CD14-positive monocyte (primary cell): ENCODE results near the gene LSM10. TPM values are rescaled to one million over a fixed set of nuclear protein-coding genes. Genes with fewer than 3 reads are reported as not detected.
A peak's percentile ranks its signal among the peaks of the same experiment; 100 is the strongest.

Source experiments
- DNase-seq, 3 donors: peaks; one replicate each; pipeline ENCODE4 v3.0.0-alpha.2; 2011 to 2022
- H2AFZ ChIP-seq: 2 replicates; pipeline ENCODE4 v1.6.0; 2012; ENCODE audit warnings: mild to moderate bottlenecking, low read depth, low read length, inconsistent platforms; ENCODE audit not compliant: insufficient read depth, poor library complexity, severe bottlenecking
- H3K27ac ChIP-seq, 2 donors: 1 replicate in 1 of 2; 2 replicates in 1 of 2; pipeline ENCODE4 v1.5.1; 2012 to 2013; ENCODE audit warnings: low read length in 2 of 2, control low read depth in 1 of 2, inconsistent platforms in 1 of 2, low read depth in 1 of 2, mild to moderate bottlenecking in 1 of 2
- H3K27me3 ChIP-seq, 2 donors: one replicate each; pipeline versions ENCODE4 v1.6.0 to v1.6.1; 2011 to 2013; ENCODE audit warnings: low read length in 2 of 2; ENCODE audit not compliant: control insufficient read depth in 2 of 2, insufficient read depth in 2 of 2
- H3K36me3 ChIP-seq, 2 donors: replicated peaks in 1 of 2; 1 replicate in 1 of 2; 2 replicates in 1 of 2; pipeline versions ENCODE4 v1.5.1 to v1.6.1; 2012 to 2013; ENCODE audit warnings: low read length in 2 of 2, control low read depth in 1 of 2, inconsistent platforms in 1 of 2, mild to moderate bottlenecking in 1 of 2; ENCODE audit not compliant: insufficient read depth in 2 of 2, control insufficient read depth in 1 of 2
- H3K4me1 ChIP-seq, 2 donors: 1 replicate in 1 of 2; 2 replicates in 1 of 2; pipeline versions ENCODE4 v1.5.1 to v1.6.1; 2012 to 2013; ENCODE audit warnings: low read length in 2 of 2, control low read depth in 1 of 2, inconsistent platforms in 1 of 2, mild to moderate bottlenecking in 1 of 2, moderate library complexity in 1 of 2; ENCODE audit not compliant: insufficient read depth in 2 of 2, control insufficient read depth in 1 of 2
- H3K4me2 ChIP-seq: replicated peaks from 2 replicates; pipeline ENCODE3; 2012; ENCODE audit warnings: low read length, moderate library complexity, mild to moderate bottlenecking; ENCODE audit not compliant: poor library complexity, severe bottlenecking; ENCODE audit errors: extremely low read depth
- H3K4me3 ChIP-seq, 3 experiments: fragments of 200-600 bp in 1 of 3; sonication (generic) in 1 of 3; replicated peaks in 1 of 3; 1 replicate in 2 of 3; 2 replicates in 1 of 3; pipeline ENCODE4 v1.5.1; 2011 to 2013; ENCODE audit warnings: low read length in 3 of 3, mild to moderate bottlenecking in 3 of 3, control low read depth in 2 of 3, low read depth in 2 of 3, inconsistent platforms in 1 of 3, moderate library complexity in 1 of 3
- H3K79me2 ChIP-seq: 2 replicates; pipeline ENCODE4 v1.6.0; 2012; ENCODE audit warnings: mild to moderate bottlenecking, control low read depth, inconsistent platforms, low read length, moderate library complexity; ENCODE audit not compliant: insufficient read depth
- H3K9ac ChIP-seq: 2 replicates; pipeline ENCODE4 v1.6.0; 2017; ENCODE audit warnings: low read length, mild to moderate bottlenecking; ENCODE audit not compliant: insufficient read depth, poor library complexity, severe bottlenecking
- H3K9me3 ChIP-seq, 2 donors: replicated peaks in 1 of 2; 1 replicate in 1 of 2; 2 replicates in 1 of 2; pipeline versions ENCODE4 v1.5.1 to v1.6.1; 2012 to 2013; ENCODE audit warnings: low read length in 2 of 2, control low read depth in 1 of 2; ENCODE audit not compliant: control insufficient read depth in 1 of 2, insufficient read depth in 1 of 2
- H4K20me1 ChIP-seq: 2 replicates; pipeline ENCODE4 v1.6.0; 2012; ENCODE audit warnings: mild to moderate bottlenecking, low read length, control low read depth, moderate library complexity; ENCODE audit not compliant: insufficient read depth
- H3K27ac Mint-ChIP-seq, 7 donors: one replicate each; pipeline ENCODE4 v1.8.0; 2020; ENCODE audit warnings: mild to moderate bottlenecking in 7 of 7, mixed read lengths in 7 of 7, moderate library complexity in 6 of 7, inconsistent platforms in 2 of 7
- H3K27me3 Mint-ChIP-seq, 3 donors: one replicate each; pipeline ENCODE4 v1.8.0; 2021 to 2022; ENCODE audit warnings: low read depth in 3 of 3, mild to moderate bottlenecking in 3 of 3, mixed read lengths in 3 of 3, moderate library complexity in 3 of 3, inconsistent platforms in 1 of 3
- H3K36me3 Mint-ChIP-seq, 2 donors: one replicate each; pipeline ENCODE4 v1.8.0; 2020; ENCODE audit warnings: mixed read lengths in 2 of 2, inconsistent platforms in 1 of 2, mild to moderate bottlenecking in 1 of 2
- H3K4me1 Mint-ChIP-seq: one replicate; pipeline ENCODE4 v1.8.0; 2020; ENCODE audit warnings: mild to moderate bottlenecking, mixed read lengths
- H3K4me3 Mint-ChIP-seq, 2 donors: one replicate each; pipeline ENCODE4 v1.8.0; 2020; ENCODE audit warnings: mild to moderate bottlenecking in 2 of 2, mixed read lengths in 2 of 2, moderate library complexity in 1 of 2
- H3K9me3 Mint-ChIP-seq, 7 donors: one replicate each; pipeline ENCODE4 v1.8.0; 2020 to 2022; ENCODE audit warnings: mixed read lengths in 7 of 7, mild to moderate bottlenecking in 6 of 7, moderate library complexity in 6 of 7, inconsistent platforms in 2 of 7
- CTCF ChIP-seq: fragments of 200-600 bp; IDR thresholded peaks from one replicate; pipeline ENCODE4 v1.8.0; 2022; ENCODE audit warnings: antibody characterized with exemption, mild to moderate bottlenecking
- WGBS: methylation state at CpG from one replicate; pipeline ENCODE4 v1.1.5; 2013; ENCODE audit warnings: missing lambda C conversion rate; ENCODE audit not compliant: insufficient coverage; 5-methylcytosine and 5-hydroxymethylcytosine counted together
- intact Hi-C, 2 donors: fragments of 100-400 bp; cut with micrococcal nuclease; formaldehyde crosslinking; loops; one replicate each; pipeline versions ENCODE4 v1.15.0 to v1.15.1; 2023
- polyA plus RNA-seq, 3 donors: library from polyadenylated mRNA; depleted of rRNA in 1 of 3; unstranded in 2 of 3; stranded (reverse) in 1 of 3; fragments of 300-500 nt in 2 of 3; fragments of >200 nt in 1 of 3; fragmentation: Illumina TruSeq in 2 of 3; gene quantifications; 1 replicate in 2 of 3; 2 replicates in 1 of 3; pipeline ENCODE4 v1.2.3, GENCODE V29; 2012 to 2021

The LSM10 gene
- polyA plus RNA-seq, 3 donors: 91.4 to 234 (median 224) TPM

GRCh38 chr1:36425791-36426190 lies 28.1 kb upstream of the LSM10 start:
- H3K4me1 Mint-ChIP-seq: peaks cover 2% of the 10 kb centered on the region
- no peak for TF ChIP-seq CTCF

GRCh38 chr1:36421649-36422048 lies 23.9 kb upstream of the LSM10 start:
- Mint-ChIP-seq H3K4me1 (peaks cover 8% of the 10 kb centered on the region), H3K4me3 (no peak overlapping the region), H3K36me3 (peaks cover 0 to 4% of the 10 kb centered on the region in 2 donors), H3K27me3 (peaks cover 0 to 3% (median 1%) of the 10 kb centered on the region in 3 donors), H3K27ac (no peak overlapping the region), H3K9me3 (peaks cover 0 to 2% (median 0%) of the 10 kb centered on the region in 7 donors)
- Histone ChIP-seq H3K27ac (no peak overlapping the region), H3K9me3 (no peaks in the 10 kb centered on the region), H3K27me3 (no peaks in the 10 kb centered on the region), H3K9ac (no peak overlapping the region), H3K79me2 (no peaks in the 10 kb centered on the region), H2AFZ (no peak overlapping the region), H3K4me1 (peaks cover 4 to 5% of the 10 kb centered on the region in 2 donors), H3K36me3 (no peaks in the 10 kb centered on the region), H4K20me1 (no peaks in the 10 kb centered on the region), H3K4me3 (no peak overlapping the region), H3K4me2 (no peak overlapping the region)
- no peak for DNase-seq
- intact Hi-C loops: loop anchor here in 1 of 2 donors (2.0 kb wide), 1 partner anchor 79 kb away; no protein-coding TSS in a partner anchor
- 60% methylated on average over 2 of the region's 7 CpGs for WGBS
- TF ChIP-seq CTCF: no peak

More at GRCh38 chr1:36425791-36426190, 28.1 kb upstream of the LSM10 start:
- Mint-ChIP-seq H3K36me3 (peaks cover 0 to 4% of the 10 kb centered on the region in 2 donors), H3K4me3 (no peak overlapping the region), H3K9me3 (no peaks in the 10 kb centered on the region), H3K27me3 (peaks cover 0 to 5% (median 1%) of the 10 kb centered on the region in 3 donors), H3K27ac (peak overlapping the region in 1 of 7 donors; percentile 38)
- no peak overlapping the region for H2AFZ ChIP-seq
- DNase-seq: no peak
- H3K36me3 ChIP-seq: no peaks in the 10 kb centered on the region
- H3K9ac ChIP-seq: no peak overlapping the region
- no peak overlapping the region for H3K4me2 ChIP-seq
- no peaks in the 10 kb centered on the region for H3K27me3 ChIP-seq
- H3K4me3 ChIP-seq: no peak overlapping the region
- H4K20me1 ChIP-seq: no peaks in the 10 kb centered on the region
- intact Hi-C loops: no loop called here
- no peaks in the 10 kb centered on the region for H3K4me1 ChIP-seq
- WGBS: 97% methylated on average over 4 of the region's 4 CpGs
- no peaks in the 10 kb centered on the region for H3K9me3 ChIP-seq
- no peaks in the 10 kb centered on the region for H3K79me2 ChIP-seq
- no peak overlapping the region for H3K27ac ChIP-seq
